Upper lobe of left lung (tissue), 4 donors: ENCODE data around the gene DAPK1.

Experiments
- EP300 ChIP-seq, 4 donors: sonication (generic); formaldehyde crosslinking; IDR thresholded peaks; one replicate each; pipeline ENCODE4 v1.5.1; 2017; ENCODE audit warnings: antibody characterized with exemption in 4 of 4, control low read depth in 2 of 4
- POLR2A ChIP-seq, 4 donors: fragments of 450-650 bp; IDR thresholded peaks; one replicate each; pipeline ENCODE4 v1.5.1; 2016 to 2017; ENCODE audit warnings: antibody characterized with exemption in 4 of 4, mild to moderate bottlenecking in 2 of 4
- POLR2AphosphoS5 ChIP-seq, 2 donors: sonication (generic); formaldehyde crosslinking; IDR thresholded peaks; one replicate each; pipeline ENCODE4 v1.5.1; 2017; ENCODE audit warnings: antibody characterized with exemption in 2 of 2
- TF ChIP-seq, protein P1 (sequence below), 6 experiments: fragments of 450-650 bp in 4 of 6; fragments of 200-600 bp in 2 of 6; sonication (generic) in 2 of 6; IDR thresholded peaks; one replicate each; pipeline ENCODE4 v1.5.1; 2016 to 2019; ENCODE audit warnings: antibody characterized with exemption in 6 of 6

DNA sequence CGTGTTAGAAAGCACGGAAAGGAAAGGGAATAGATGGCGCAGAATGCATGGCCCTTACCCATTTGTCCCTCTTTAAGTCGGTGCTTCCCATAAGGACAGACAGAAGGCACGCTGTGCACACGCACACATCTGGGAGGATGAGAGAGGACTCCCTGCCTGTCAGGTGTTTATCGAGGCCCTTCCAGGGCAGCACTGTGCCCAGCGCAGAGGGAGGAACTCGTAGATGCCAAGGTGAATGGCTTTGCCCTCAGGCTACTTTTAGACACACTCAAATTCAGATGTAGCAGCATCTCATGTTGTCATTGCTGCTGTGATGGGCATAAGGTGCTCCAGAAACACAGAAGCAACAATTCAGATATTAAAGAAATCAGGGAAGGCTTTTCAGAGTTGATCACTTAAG is 158.1 kb downstream of the DAPK1 start:
- TF ChIP-seq POLR2A (IDR thresholded peaks at IDR 0.05) (no peak), POLR2AphosphoS5 (IDR thresholded peaks at IDR 0.05) (no peak), EP300 (IDR thresholded peaks at IDR 0.05) (no peak)
- TF ChIP-seq, protein P1, sequence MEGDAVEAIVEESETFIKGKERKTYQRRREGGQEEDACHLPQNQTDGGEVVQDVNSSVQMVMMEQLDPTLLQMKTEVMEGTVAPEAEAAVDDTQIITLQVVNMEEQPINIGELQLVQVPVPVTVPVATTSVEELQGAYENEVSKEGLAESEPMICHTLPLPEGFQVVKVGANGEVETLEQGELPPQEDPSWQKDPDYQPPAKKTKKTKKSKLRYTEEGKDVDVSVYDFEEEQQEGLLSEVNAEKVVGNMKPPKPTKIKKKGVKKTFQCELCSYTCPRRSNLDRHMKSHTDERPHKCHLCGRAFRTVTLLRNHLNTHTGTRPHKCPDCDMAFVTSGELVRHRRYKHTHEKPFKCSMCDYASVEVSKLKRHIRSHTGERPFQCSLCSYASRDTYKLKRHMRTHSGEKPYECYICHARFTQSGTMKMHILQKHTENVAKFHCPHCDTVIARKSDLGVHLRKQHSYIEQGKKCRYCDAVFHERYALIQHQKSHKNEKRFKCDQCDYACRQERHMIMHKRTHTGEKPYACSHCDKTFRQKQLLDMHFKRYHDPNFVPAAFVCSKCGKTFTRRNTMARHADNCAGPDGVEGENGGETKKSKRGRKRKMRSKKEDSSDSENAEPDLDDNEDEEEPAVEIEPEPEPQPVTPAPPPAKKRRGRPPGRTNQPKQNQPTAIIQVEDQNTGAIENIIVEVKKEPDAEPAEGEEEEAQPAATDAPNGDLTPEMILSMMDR (IDR thresholded peaks at IDR 0.05), result no peak
